Duodenal mucosa (tissue), 2 donors: ENCODE measurements around the gene CSTPP1.

Experiments
- H3K27ac ChIP-seq: one replicate; pipeline ENCODE4 v1.7.0; 2013; ENCODE audit warnings: low read depth, low read length
- H3K27me3 ChIP-seq, 2 donors: one replicate each; pipeline ENCODE4 v1.7.0; 2013; ENCODE audit warnings: low read length in 2 of 2, control low read depth in 1 of 2; ENCODE audit not compliant: insufficient read depth in 2 of 2, control insufficient read depth in 1 of 2
- H3K36me3 ChIP-seq, 2 donors: one replicate each; pipeline ENCODE4 v1.7.0; 2013; ENCODE audit warnings: low read length in 2 of 2, control low read depth in 1 of 2; ENCODE audit not compliant: insufficient read depth in 2 of 2, control insufficient read depth in 1 of 2
- H3K4me1 ChIP-seq, 2 donors: one replicate each; pipeline ENCODE4 v1.7.0; 2013; ENCODE audit warnings: low read length in 2 of 2, control low read depth in 1 of 2; ENCODE audit not compliant: insufficient read depth in 2 of 2, control insufficient read depth in 1 of 2
- H3K4me3 ChIP-seq, 2 donors: one replicate each; pipeline ENCODE4 v1.7.0; 2013; ENCODE audit warnings: low read length in 2 of 2, low read depth in 1 of 2
- H3K9ac ChIP-seq, 2 donors: one replicate each; pipeline ENCODE4 v1.7.0; 2013; ENCODE audit warnings: low read length in 2 of 2, low read depth in 1 of 2
- H3K9me3 ChIP-seq, 2 donors: one replicate each; pipeline ENCODE4 v1.7.0; 2013; ENCODE audit warnings: low read length in 2 of 2, control low read depth in 1 of 2; ENCODE audit not compliant: control insufficient read depth in 1 of 2

CSTPP1 gene

GRCh38 chr11:47003180-47003877 is 66.8 kb downstream of the CSTPP1 start:
- Histone ChIP-seq H3K36me3 (no peaks in the 10 kb centered on the region), H3K27ac (no peak overlapping the region), H3K27me3 (no peaks in the 10 kb centered on the region), H3K4me3 (no peak overlapping the region), H3K4me1 (peaks cover 14 to 25% of the 10 kb centered on the region in 2 donors), H3K9me3 (no peaks in the 10 kb centered on the region), H3K9ac (no peak overlapping the region)

- Histone ChIP-seq H3K27ac (no peak overlapping the region), H3K9ac (no peak overlapping the region), H3K4me1 (peaks cover 14 to 25% of the 10 kb centered on the region in 2 donors)
Observed at GRCh38 chr11:47004595-47005033, 68.1 kb downstream of the CSTPP1 start.

GRCh38 chr11:47005441-47005840 is 68.9 kb downstream of the CSTPP1 start:
- H3K27ac ChIP-seq = no peak overlapping the region
- H3K9me3 ChIP-seq = no peaks in the 10 kb centered on the region
- H3K27me3 ChIP-seq = no peaks in the 10 kb centered on the region
- H3K4me3 ChIP-seq = no peak overlapping the region
- peaks cover 14 to 25% of the 10 kb centered on the region in 2 donors for H3K4me1 ChIP-seq
- H3K36me3 ChIP-seq = no peaks in the 10 kb centered on the region
- H3K9ac ChIP-seq = no peak overlapping the region

More at GRCh38 chr11:47004595-47005033, 68.1 kb downstream of the CSTPP1 start:
- no peaks in the 10 kb centered on the region for H3K36me3 ChIP-seq
- H3K4me3 ChIP-seq = no peak overlapping the region
- no peaks in the 10 kb centered on the region for H3K27me3 ChIP-seq
- no peaks in the 10 kb centered on the region for H3K9me3 ChIP-seq

GRCh38 chr11:47007579-47007978 is 71.0 kb downstream of the CSTPP1 start:
- H3K9me3 ChIP-seq = no peaks in the 10 kb centered on the region
- H3K4me1 ChIP-seq = peaks cover 14 to 21% of the 10 kb centered on the region in 2 donors
- no peaks in the 10 kb centered on the region for H3K36me3 ChIP-seq
- no peak overlapping the region for H3K4me3 ChIP-seq
- no peak overlapping the region for H3K27ac ChIP-seq
- no peak overlapping the region for H3K9ac ChIP-seq
- no peaks in the 10 kb centered on the region for H3K27me3 ChIP-seq

- Histone ChIP-seq H3K27ac (no peak overlapping the region), H3K4me3 (no peak overlapping the region), H3K9ac (no peak overlapping the region), H3K27me3 (no peaks in the 10 kb centered on the region), H3K4me1 (peaks cover 3 to 6% of the 10 kb centered on the region in 2 donors), H3K36me3 (no peaks in the 10 kb centered on the region), H3K9me3 (no peaks in the 10 kb centered on the region)
Observed at GRCh38 chr11:47010179-47010578, 73.6 kb downstream of the CSTPP1 start.

- Histone ChIP-seq H3K9ac (no peak overlapping the region), H3K9me3 (no peaks in the 10 kb centered on the region), H3K36me3 (no peaks in the 10 kb centered on the region), H3K4me1 (no peaks in the 10 kb centered on the region), H3K4me3 (no peak overlapping the region), H3K27ac (no peak overlapping the region), H3K27me3 (no peaks in the 10 kb centered on the region)
Observed at GRCh38 chr11:47014097-47014496, 77.5 kb downstream of the CSTPP1 start.

- Histone ChIP-seq H3K4me3 (no peak overlapping the region), H3K27ac (no peak overlapping the region), H3K4me1 (no peaks in the 10 kb centered on the region), H3K9me3 (no peaks in the 10 kb centered on the region), H3K27me3 (no peaks in the 10 kb centered on the region), H3K36me3 (no peaks in the 10 kb centered on the region), H3K9ac (no peak overlapping the region)
Observed at GRCh38 chr11:47018637-47019036, 82.1 kb downstream of the CSTPP1 start.

GRCh38 chr11:47020793-47021526 is 84.4 kb downstream of the CSTPP1 start:
- Histone ChIP-seq H3K9me3 (no peaks in the 10 kb centered on the region), H3K36me3 (no peaks in the 10 kb centered on the region), H3K4me1 (no peaks in the 10 kb centered on the region), H3K27ac (no peak overlapping the region), H3K9ac (no peak overlapping the region), H3K4me3 (no peak overlapping the region), H3K27me3 (no peaks in the 10 kb centered on the region)

- Histone ChIP-seq H3K36me3 (no peaks in the 10 kb centered on the region), H3K4me3 (no peak overlapping the region), H3K9ac (no peak overlapping the region), H3K27ac (no peak overlapping the region), H3K27me3 (no peaks in the 10 kb centered on the region), H3K9me3 (no peaks in the 10 kb centered on the region), H3K4me1 (no peaks in the 10 kb centered on the region)
Observed at GRCh38 chr11:47021527-47021818, 84.9 kb downstream of the CSTPP1 start.

- Histone ChIP-seq H3K27me3 (no peaks in the 10 kb centered on the region), H3K27ac (no peak overlapping the region), H3K9ac (no peak overlapping the region), H3K9me3 (no peaks in the 10 kb centered on the region), H3K36me3 (no peaks in the 10 kb centered on the region), H3K4me3 (no peak overlapping the region), H3K4me1 (no peaks in the 10 kb centered on the region)
Observed at GRCh38 chr11:47021965-47022364, 85.4 kb downstream of the CSTPP1 start.
